NCI-H146 treated with DMSO at 0.1 percent for 48 hours (cell line): ENCODE measurements around the gene ALG9.
"Not testable (repeated sequence)": the region's sequence is repeated elsewhere in the genome, so short reads cannot be mapped to it uniquely, and the experiment has no call there.

Experiments
- DNase-seq: peaks from one replicate; lab custom pipeline; 2025; ENCODE audit not compliant: unreplicated experiment; lab: John Stamatoyannopoulos, UW

Gene ALG9

DNA sequence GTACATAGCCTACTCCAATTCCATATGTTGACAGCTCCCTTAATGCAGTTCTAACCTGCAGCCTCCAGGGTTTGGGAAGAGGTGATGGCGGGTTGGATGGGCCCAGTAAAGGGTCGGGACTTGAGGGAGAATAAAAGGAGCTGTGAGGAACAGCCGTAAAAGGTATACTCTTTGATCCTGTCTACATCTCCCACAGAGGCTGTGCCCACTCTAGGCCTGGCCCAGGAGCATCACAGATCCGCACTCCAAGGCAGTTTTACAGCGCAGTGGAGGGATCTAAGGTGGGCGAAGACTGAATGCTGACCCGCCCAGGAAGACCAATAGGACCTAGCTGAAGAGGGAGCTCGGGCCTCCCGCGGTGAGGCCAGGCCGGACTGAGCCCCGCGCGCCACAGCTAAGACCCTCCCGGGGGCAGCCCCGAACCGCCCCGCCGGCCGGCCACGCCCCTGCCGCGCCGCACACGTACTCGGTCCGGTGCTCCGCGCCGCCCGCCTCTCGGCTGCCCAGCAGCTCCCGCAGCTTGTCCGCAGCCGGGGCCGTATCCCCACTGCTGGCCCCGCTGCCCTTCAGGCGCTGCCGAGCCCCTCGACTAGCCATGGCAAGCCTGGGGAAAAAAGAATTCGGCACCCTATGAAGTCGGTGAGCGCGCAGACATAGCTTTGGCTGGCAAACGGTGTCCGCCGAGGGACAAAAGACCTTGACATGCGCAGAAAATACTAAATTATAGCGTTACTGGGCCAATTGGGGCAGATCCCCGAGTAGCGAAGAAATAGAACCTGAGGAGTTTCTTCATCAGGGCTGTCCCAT, at the start of gene ALG9:
ALG9 (minus strand) TSS at position 696 of the 807 bp plus-strand sequence; CDS start at position 597, 99 bp downstream.
- peak; percentile 83 for DNase-seq

GRCh38 chr11:111920908-111921307, 49.5 kb upstream of the ALG9 start:
- DNase-seq = no peak

GRCh38 chr11:111918390-111919256, 47.2 kb upstream of the ALG9 start, which contains the start of gene C11orf52:
TSS of gene C11orf52 (plus strand) at chr11:111918913. CDS start at chr11:111918973, 60 bp downstream.
- DNase-seq = peak; percentile 91

DNA sequence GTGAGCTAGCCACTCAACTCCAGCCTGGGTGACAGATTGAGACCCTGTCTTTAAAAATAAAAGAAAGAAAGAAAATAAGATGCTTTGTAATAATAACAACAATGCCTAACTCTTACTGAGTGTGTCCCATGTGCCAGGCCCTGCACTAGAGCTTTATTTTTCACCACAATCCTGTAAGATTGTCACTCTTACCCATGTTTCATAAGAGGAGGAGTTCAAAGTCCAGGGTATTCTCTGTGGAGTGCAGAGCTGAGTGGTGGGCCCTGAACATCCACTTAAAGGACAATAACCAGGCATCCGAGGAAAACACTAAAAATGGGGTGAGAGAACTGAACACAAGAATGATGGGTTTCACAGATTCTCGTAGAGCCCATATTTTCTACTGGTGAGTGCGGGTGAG, 46.4 kb upstream of the ALG9 start:
- DNase-seq = no peak

- DNase-seq = no peak
Observed at GRCh38 chr11:111917312-111917711, 45.9 kb upstream of the ALG9 start.

- no peak for DNase-seq
Observed at GRCh38 chr11:111916768-111917167, 45.4 kb upstream of the ALG9 start.

DNA sequence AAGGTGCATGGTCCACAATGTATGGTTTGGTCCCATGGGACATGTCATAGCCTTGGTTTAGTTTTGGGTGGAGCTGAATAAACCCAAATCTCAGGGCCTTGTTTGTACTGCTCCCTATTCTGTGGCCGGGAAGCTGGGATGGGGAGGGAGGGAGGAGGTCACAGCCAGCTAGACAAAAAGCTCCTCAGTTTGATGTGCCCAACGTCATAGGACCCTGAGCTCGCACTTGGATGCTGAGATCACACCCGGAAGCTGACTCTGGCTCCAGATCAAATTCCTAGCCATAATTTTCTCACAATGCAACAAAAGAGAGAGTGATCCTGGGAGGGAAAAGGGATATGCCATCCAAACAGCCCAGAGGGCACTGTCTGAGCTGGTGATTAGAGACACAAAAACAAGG, 42.6 kb upstream of the ALG9 start:
- no peak for DNase-seq

GRCh38 chr11:111913031-111913861, 41.9 kb upstream of the ALG9 start:
- DNase-seq = no peak

DNA sequence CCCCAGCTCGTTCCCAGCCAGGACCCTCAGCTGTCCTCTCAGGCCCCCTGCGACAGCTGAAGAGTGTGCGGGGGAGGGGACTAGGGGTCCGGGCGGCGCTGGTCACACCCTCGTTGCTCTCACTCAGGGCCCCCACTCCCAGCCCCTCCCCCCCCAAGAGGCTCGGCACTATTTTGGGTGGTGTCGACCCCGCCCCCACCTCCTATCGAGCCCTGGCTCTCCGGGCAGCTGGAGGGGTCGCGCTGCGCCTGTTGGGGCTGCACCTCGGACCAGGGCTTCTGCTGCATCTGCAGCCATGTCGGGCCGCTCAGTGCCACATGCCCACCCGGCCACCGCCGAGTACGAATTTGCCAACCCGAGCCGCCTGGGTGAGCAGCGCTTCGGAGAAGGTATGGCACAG, 41.2 kb upstream of the ALG9 start, which contains the start of gene HSPB2:
HSPB2 (plus strand) TSS at position 200 of the 400 bp plus-strand sequence; CDS start at position 296, 96 bp downstream.
- no peak for DNase-seq

DNA sequence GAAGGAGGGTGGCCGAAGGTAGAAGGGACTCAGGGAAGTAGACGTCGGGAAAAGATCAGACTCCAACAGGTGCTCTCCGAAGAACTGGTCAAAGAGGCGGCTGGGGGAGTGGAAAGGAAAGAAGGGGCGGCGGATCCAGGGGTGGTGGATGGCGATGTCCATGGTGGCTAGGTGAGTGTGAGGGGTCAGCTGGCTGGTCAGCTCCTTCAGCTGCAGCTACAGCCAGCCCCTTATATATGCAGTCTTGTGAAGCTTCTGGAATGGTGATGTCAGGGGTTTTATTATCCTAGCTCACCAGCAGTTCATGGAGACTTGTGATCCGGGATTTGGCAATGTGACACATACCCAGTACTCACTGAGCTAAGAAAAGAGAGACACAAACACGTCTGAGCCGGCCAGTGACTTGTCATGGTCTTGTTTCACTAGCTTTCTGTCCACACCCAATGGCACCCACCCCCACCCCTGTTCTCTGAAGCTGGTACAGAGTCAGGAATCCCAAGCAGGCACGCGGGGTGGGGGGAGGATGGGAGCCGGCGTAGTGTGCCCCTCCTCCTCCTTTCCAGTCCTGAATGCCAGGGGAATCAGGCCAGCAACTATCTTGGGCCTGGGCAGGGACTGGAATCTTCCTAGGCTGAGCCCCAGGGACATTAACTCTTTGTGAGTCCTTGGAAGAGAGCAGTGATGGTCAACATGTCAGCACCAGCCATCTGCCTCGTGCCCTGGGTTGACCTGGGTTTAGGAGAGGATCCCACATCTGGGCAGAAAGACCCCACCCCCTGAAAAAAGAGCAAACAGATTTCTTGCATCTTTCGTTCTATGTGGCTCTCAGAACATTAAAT, 40.4 kb upstream of the ALG9 start, which contains the start of gene CRYAB:
CRYAB (minus strand) TSS at position 208 of the 839 bp plus-strand sequence; CDS start at position 162, 46 bp downstream.
- DNase-seq = no peak

DNA sequence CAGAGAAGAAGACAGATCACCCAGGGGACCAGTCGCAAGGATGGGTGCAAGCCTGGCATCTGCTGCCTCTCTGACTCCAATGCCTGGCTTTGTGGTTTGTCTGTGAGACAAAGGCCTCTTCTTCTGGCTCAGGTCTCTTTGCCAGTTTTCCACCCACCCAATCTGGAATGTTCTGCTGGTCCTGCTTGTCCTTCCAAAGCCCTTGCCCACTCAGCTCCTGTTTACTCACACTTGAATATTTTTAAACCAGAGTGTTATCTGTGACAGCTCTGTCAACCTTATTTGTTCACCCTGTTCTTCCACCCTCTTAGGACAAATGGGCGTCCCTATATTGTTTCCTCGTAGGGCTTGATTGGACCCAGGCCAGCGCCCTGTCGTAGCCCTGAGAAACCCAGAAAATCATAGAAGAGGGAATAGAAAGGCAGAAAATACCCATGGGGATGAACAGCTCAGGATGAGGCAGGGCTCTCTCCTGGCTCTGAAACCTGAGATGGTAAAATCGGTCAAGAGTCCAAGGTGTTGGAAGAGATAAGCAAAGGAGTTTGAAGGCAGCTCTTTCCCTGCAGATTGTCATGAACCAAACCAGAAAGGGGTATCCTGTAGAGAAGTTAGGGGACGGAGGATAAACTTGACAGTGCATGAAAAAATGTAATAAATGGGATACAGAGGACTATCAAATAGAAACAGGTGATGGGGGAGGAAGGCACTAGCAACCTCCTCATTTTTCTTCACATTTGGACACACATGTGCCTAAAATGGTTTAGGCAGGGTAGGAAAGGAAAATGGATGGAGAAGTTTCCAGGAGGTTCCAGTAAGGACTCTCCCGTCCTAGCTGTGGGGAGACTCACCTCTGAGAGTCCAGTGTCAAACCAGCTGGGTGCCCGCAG, 39.5 kb upstream of the ALG9 start:
- DNase-seq = no peak

- DNase-seq = no peak
Observed at GRCh38 chr11:111909378-111909777, 38.0 kb upstream of the ALG9 start.

DNA sequence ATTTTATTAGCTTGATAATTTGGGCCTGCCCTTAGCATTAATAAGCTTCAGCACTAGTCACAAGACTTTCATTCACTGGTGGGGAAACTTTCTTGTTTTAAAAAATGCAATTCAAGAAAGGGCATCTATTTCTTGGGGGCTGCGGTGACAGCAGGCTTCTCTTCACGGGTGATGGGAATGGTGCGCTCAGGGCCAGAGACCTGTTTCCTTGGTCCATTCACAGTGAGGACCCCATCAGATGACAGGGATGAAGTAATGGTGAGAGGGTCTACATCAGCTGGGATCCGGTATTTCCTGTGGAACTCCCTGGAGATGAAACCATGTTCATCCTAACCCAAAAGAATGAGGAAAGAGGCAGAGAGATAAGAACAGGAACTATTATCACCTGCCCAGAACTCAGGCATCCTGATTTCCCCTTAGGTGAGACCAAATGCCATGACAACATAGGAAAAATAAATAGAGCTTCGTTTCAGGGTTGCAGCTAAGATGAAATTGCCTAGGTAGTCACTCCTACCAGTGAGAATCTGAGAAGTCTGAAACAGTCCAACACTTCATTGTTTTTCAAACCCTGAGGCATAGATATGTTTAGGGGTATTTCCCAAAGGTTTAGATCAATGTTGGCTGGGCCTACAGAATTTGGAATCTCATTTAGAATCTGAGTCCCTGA, 37.4 kb upstream of the ALG9 start:
- DNase-seq = no peak

- DNase-seq = no peak
Observed at GRCh38 chr11:111906680-111907079, 35.3 kb upstream of the ALG9 start.

DNA sequence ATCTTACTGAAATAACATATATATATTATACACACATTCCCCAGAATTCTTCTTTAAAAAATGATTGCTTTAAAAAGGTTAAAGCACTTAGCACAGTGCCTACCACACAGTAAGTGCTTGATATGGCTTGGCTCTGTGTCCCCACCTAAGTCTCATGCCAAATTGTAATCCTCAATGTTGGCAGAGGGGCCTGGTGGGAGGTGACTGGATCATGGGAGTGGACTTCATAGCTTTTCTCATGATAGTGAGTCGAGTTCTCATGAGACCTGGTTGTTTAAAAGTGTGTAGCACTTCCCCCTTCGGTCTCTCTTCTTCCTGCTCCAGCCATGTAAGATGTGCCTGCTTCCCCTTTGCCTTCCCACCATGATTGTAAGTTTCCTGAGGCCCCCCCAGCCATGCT, 34.0 kb upstream of the ALG9 start:
- no peak for DNase-seq

- no peak for DNase-seq
Observed at GRCh38 chr11:111886844-111887243, 15.5 kb upstream of the ALG9 start.

- DNase-seq = no peak
Observed at GRCh38 chr11:111886032-111886431, 14.7 kb upstream of the ALG9 start.

GRCh38 chr11:111885053-111885452, 13.7 kb upstream of the ALG9 start:
- DNase-seq = not testable (repeated sequence)
